Progenitor cell of endocrine pancreas (in vitro differentiated cells): Measurements from ENCODE around the gene CYP1A2. TPM values are rescaled to one million over a fixed set of nuclear protein-coding genes. Genes with fewer than 3 reads are reported as not detected.

Experiments
- DNase-seq: peaks from one replicate; pipeline ENCODE4 v3.0.0; 2021; ENCODE audit warnings: low spot score; ENCODE audit not compliant: unreplicated experiment
- H3K27ac Mint-ChIP-seq: 2 replicates; pipeline ENCODE4 v1.8.0; 2021; ENCODE audit warnings: mild to moderate bottlenecking, moderate library complexity, mixed read lengths
- H3K27me3 Mint-ChIP-seq: 2 replicates; pipeline ENCODE4 v1.8.0; 2021; ENCODE audit warnings: mixed read lengths
- H3K36me3 Mint-ChIP-seq: 2 replicates; pipeline ENCODE4 v1.8.0; 2022; ENCODE audit warnings: mixed read lengths; ENCODE audit not compliant: insufficient read depth
- H3K4me1 Mint-ChIP-seq: 2 replicates; pipeline ENCODE4 v1.8.0; 2021; ENCODE audit warnings: low read depth, mixed read lengths
- H3K4me3 Mint-ChIP-seq: 2 replicates; pipeline ENCODE4 v1.8.0; 2021; ENCODE audit warnings: low read depth, mild to moderate bottlenecking, moderate library complexity, mixed read lengths
- H3K9me3 Mint-ChIP-seq: 2 replicates; pipeline ENCODE4 v1.8.0; 2021; ENCODE audit warnings: low read depth, mixed read lengths
- CTCF ChIP-seq: fragments of 200-600 bp; sonication (generic); IDR thresholded peaks from one replicate; pipeline ENCODE4 v1.5.0; 2021; ENCODE audit warnings: antibody characterized with exemption, mild to moderate bottlenecking; ENCODE audit not compliant: unreplicated experiment
- microRNA-seq: library from miRNA; unstranded; fragments of <30 nt; microRNA quantifications from one replicate; pipeline ENCODE4 v1.1.0, GENCODE V29; 2020; ENCODE audit warnings: borderline number of aligned reads; ENCODE audit not compliant: unreplicated experiment
- total RNA-seq: library from RNA; stranded (reverse); gene quantifications from 2 replicates; pipeline ENCODE4 v1.2.1, GENCODE V29; 2021

Gene CYP1A2
- total RNA-seq, 1 donor from 2014 or later, result not detected

GRCh38 chr15:74800559-74801094, 52.0 kb downstream of the CYP1A2 start:
- no peaks in the 10 kb centered on the region for H3K9me3 Mint-ChIP-seq
- no peaks in the 10 kb centered on the region for H3K27me3 Mint-ChIP-seq
- TF ChIP-seq CTCF, result no peak
- peaks cover 9% of the 10 kb centered on the region for H3K36me3 Mint-ChIP-seq
- H3K4me1 Mint-ChIP-seq, result no peaks in the 10 kb centered on the region
- no peak for DNase-seq
- no peak overlapping the region for H3K4me3 Mint-ChIP-seq
- H3K27ac Mint-ChIP-seq, result no peak overlapping the region

- Mint-ChIP-seq H3K9me3 (no peaks in the 10 kb centered on the region), H3K4me3 (no peak overlapping the region), H3K27ac (no peak overlapping the region), H3K36me3 (peaks cover 9% of the 10 kb centered on the region), H3K27me3 (no peaks in the 10 kb centered on the region), H3K4me1 (no peaks in the 10 kb centered on the region)
- DNase-seq, result no peak
- no peak for TF ChIP-seq CTCF
Observed at GRCh38 chr15:74801311-74801997, 52.8 kb downstream of the CYP1A2 start.

GRCh38 chr15:74802290-74802689, 53.6 kb downstream of the CYP1A2 start:
- no peak overlapping the region for H3K27ac Mint-ChIP-seq

GRCh38 chr15:74802862-74803447, 54.3 kb downstream of the CYP1A2 start:
- Mint-ChIP-seq H3K27ac (no peak overlapping the region), H3K27me3 (no peaks in the 10 kb centered on the region), H3K4me3 (no peak overlapping the region), H3K36me3 (peaks cover 9% of the 10 kb centered on the region), H3K4me1 (no peaks in the 10 kb centered on the region), H3K9me3 (no peaks in the 10 kb centered on the region)
- no peak for DNase-seq
- no peak for TF ChIP-seq CTCF

More at GRCh38 chr15:74802290-74802689, 53.6 kb downstream of the CYP1A2 start:
- H3K4me1 Mint-ChIP-seq, result no peaks in the 10 kb centered on the region
- peaks cover 9% of the 10 kb centered on the region for H3K36me3 Mint-ChIP-seq
- no peak for TF ChIP-seq CTCF
- no peaks in the 10 kb centered on the region for H3K9me3 Mint-ChIP-seq
- no peaks in the 10 kb centered on the region for H3K27me3 Mint-ChIP-seq
- H3K4me3 Mint-ChIP-seq, result no peak overlapping the region
- DNase-seq, result no peak

GRCh38 chr15:74804935-74805334, 56.3 kb downstream of the CYP1A2 start:
- H3K27ac Mint-ChIP-seq, result peak overlapping the region; percentile 60
- no peaks in the 10 kb centered on the region for H3K27me3 Mint-ChIP-seq
- H3K9me3 Mint-ChIP-seq, result no peaks in the 10 kb centered on the region
- peaks cover 9% of the 10 kb centered on the region for H3K36me3 Mint-ChIP-seq
- H3K4me3 Mint-ChIP-seq, result no peak overlapping the region
- DNase-seq, result no peak
- no peaks in the 10 kb centered on the region for H3K4me1 Mint-ChIP-seq
- TF ChIP-seq CTCF, result no peak

Small RNA genes lying within 50 kb of the gene (microRNA-seq; reads per million reads assigned to microRNA genes)
- gene MIR4513, result not detected

Other genes with a start within 250 kb of the CYP1A2 start
- 77.2 and 81.9 TPM in 2 replicates for gene ARID3B, start 207.6 kb upstream of the CYP1A2 start, total RNA-seq
- 74.5 and 76.0 TPM in 2 replicates for gene CLK3, start 133.0 kb upstream of the CYP1A2 start, total RNA-seq
- 61.6 and 62.6 TPM in 2 replicates for gene EDC3, start 52.8 kb upstream of the CYP1A2 start, total RNA-seq
- 1.5 and 2.8 TPM in 2 replicates for gene CYP1A1, start 23.3 kb upstream of the CYP1A2 start, total RNA-seq
- gene CSK, start 33.2 kb downstream of the CYP1A2 start, total RNA-seq, result 70.9 and 72.4 TPM in 2 replicates
- not detected in 2 replicates for gene LMAN1L, start 64.0 kb downstream of the CYP1A2 start, total RNA-seq
- gene CPLX3, start 77.8 kb downstream of the CYP1A2 start, total RNA-seq, result not detected in 2 replicates
- gene ULK3, start 94.3 kb downstream of the CYP1A2 start, total RNA-seq, result 37.3 and 39.8 TPM in 2 replicates
- gene SCAMP2, start 124.5 kb downstream of the CYP1A2 start, total RNA-seq, result 60.0 and 63.0 TPM in 2 replicates
- 36.4 and 39.6 TPM in 2 replicates for gene MPI, start 141.2 kb downstream of the CYP1A2 start, total RNA-seq
- 118 and 122 TPM in 2 replicates for gene FAM219B, start 158.0 kb downstream of the CYP1A2 start, total RNA-seq
- 189 and 191 TPM in 2 replicates for gene COX5A, start 189.2 kb downstream of the CYP1A2 start, total RNA-seq
- 0.74 and 1.1 TPM in 2 replicates for gene RPP25, start 207.9 kb downstream of the CYP1A2 start, total RNA-seq
- gene SCAMP5, start 246.7 kb downstream of the CYP1A2 start, total RNA-seq, result 55.9 and 58.0 TPM in 2 replicates